A673 (cell line): ENCODE results near the gene FBXO22. TPM values are rescaled to one million over a fixed set of nuclear protein-coding genes. Genes with fewer than 3 reads are reported as not detected.

Experiments
- Bru-seq: library from RNA; stranded (reverse); fragments of 400-500 nt; gene quantifications from one replicate; lab custom pipeline; 2021; lab: Mats Ljungman, UMichigan
- BruChase-seq, 2 experiments: library from RNA; stranded (reverse); fragments of 400-500 nt; gene quantifications; one replicate each; lab custom pipeline; 2021; lab: Mats Ljungman, UMichigan
- BruUV-seq: library from RNA; stranded (reverse); fragments of 400-500 nt; replicated peaks from 2 replicates; lab custom pipeline; 2021; lab: Mats Ljungman, UMichigan
- CTCF ChIA-PET: fragments of 300-600 bp; sonication (Branson Sonifier 250); formaldehyde crosslinking; loops from one replicate; lab custom pipeline; 2022; ENCODE audit warnings: antibody characterized with exemption; lab: Charles Lee
- POLR2A ChIA-PET: fragments of 300-600 bp; sonication (Branson Sonifier 250); formaldehyde crosslinking; loops from one replicate; lab custom pipeline; 2022; ENCODE audit warnings: antibody characterized with exemption; ENCODE audit not compliant: low non-redundant PET; lab: Charles Lee
- DNase-seq: peaks from one replicate; pipeline ENCODE4 v3.0.0-alpha.2; 2015; ENCODE audit warnings: low spot score
- H3K27ac ChIP-seq: fragments of 200-600 bp; sonication (generic); 2 replicates; pipeline ENCODE4 v1.5.1; 2016; ENCODE audit warnings: mixed run types, low read depth, mild to moderate bottlenecking, mixed read lengths, antibody characterized with exemption, low read length; ENCODE audit not compliant: poor library complexity, severe bottlenecking
- H3K27me3 ChIP-seq: fragments of 200-600 bp; sonication (generic); replicated peaks from 2 replicates; pipeline ENCODE4 v1.6.1; 2017; ENCODE audit warnings: mixed run types, low read depth, mild to moderate bottlenecking, mixed read lengths, antibody characterized with exemption, low read length; ENCODE audit not compliant: insufficient read depth, poor library complexity
- H3K36me3 ChIP-seq: fragments of 200-600 bp; sonication (generic); 2 replicates; pipeline ENCODE4 v1.6.1; 2016; ENCODE audit warnings: mixed run types, mild to moderate bottlenecking, mixed read lengths, antibody characterized with exemption, low read length; ENCODE audit not compliant: insufficient read depth, poor library complexity, severe bottlenecking
- H3K4me1 ChIP-seq: fragments of 200-600 bp; sonication (generic); 2 replicates; pipeline ENCODE4 v1.6.1; 2017; ENCODE audit warnings: mixed run types, mild to moderate bottlenecking, mixed read lengths, antibody characterized with exemption, low read length; ENCODE audit not compliant: insufficient read depth, poor library complexity, severe bottlenecking
- H3K4me3 ChIP-seq: fragments of 200-600 bp; sonication (generic); 2 replicates; pipeline ENCODE4 v1.5.1; 2016; ENCODE audit warnings: low read depth, mixed run types, mild to moderate bottlenecking, mixed read lengths, low read length; ENCODE audit not compliant: poor library complexity, severe bottlenecking
- H3K9me3 ChIP-seq: fragments of 200-600 bp; sonication (generic); 2 replicates; pipeline ENCODE4 v1.6.1; 2016; ENCODE audit warnings: mixed run types, low read depth, mild to moderate bottlenecking, mixed read lengths, antibody characterized with exemption, low read length; ENCODE audit not compliant: poor library complexity, severe bottlenecking
- EZH2 ChIP-seq: fragments of 200-600 bp; sonication (generic); IDR thresholded peaks from 2 replicates; pipeline ENCODE4 v1.6.1; 2017; ENCODE audit warnings: borderline replicate concordance, low read depth, mild to moderate bottlenecking, mixed read lengths, antibody characterized with exemption, low read length; ENCODE audit not compliant: poor library complexity, severe bottlenecking
- intact Hi-C: fragments of 100-400 bp; cut with micrococcal nuclease; formaldehyde crosslinking; loops from one replicate; pipeline ENCODE4 v1.10.0; 2022; ENCODE audit not compliant: unreplicated experiment
- long read RNA-seq: library from polyadenylated mRNA; stranded (forward); transcript quantifications from one replicate; pipeline ENCODE4 v2.0.0, GENCODE V29; 2022
- total RNA-seq: library from RNA; stranded (reverse); gene quantifications from 2 replicates; pipeline ENCODE4 v1.2.3, GENCODE V29; 2021
- TF ChIP-seq, protein P1 (sequence below): fragments of 300-800, 200-600 bp; sonication (generic); conservative IDR thresholded peaks from 2 replicates; pipeline ENCODE4 v1.5.1; 2017; ENCODE audit warnings: low read depth, mild to moderate bottlenecking, antibody characterized with exemption, low read length, moderate library complexity, mixed read lengths

Gene FBXO22
- total RNA-seq (59.0 and 67.2 TPM in 2 replicates), Bru-seq, nascent RNA (percentile 88 among the genes with signal in this experiment), BruChase-seq, experiment 1, labeled RNA remaining after a 2-hour chase (percentile 92 among the genes with signal in this experiment), BruChase-seq, experiment 2, labeled RNA remaining after a 6-hour chase (percentile 80 among the genes with signal in this experiment)
- long read RNA-seq, full-length matches to known transcripts = 145 of 155 reads
- long read RNA-seq, partial matches to known transcripts = 3 of 155 reads
- long read RNA-seq, other reads (novel, unspliced or antisense) = 7 of 155 reads

DNA sequence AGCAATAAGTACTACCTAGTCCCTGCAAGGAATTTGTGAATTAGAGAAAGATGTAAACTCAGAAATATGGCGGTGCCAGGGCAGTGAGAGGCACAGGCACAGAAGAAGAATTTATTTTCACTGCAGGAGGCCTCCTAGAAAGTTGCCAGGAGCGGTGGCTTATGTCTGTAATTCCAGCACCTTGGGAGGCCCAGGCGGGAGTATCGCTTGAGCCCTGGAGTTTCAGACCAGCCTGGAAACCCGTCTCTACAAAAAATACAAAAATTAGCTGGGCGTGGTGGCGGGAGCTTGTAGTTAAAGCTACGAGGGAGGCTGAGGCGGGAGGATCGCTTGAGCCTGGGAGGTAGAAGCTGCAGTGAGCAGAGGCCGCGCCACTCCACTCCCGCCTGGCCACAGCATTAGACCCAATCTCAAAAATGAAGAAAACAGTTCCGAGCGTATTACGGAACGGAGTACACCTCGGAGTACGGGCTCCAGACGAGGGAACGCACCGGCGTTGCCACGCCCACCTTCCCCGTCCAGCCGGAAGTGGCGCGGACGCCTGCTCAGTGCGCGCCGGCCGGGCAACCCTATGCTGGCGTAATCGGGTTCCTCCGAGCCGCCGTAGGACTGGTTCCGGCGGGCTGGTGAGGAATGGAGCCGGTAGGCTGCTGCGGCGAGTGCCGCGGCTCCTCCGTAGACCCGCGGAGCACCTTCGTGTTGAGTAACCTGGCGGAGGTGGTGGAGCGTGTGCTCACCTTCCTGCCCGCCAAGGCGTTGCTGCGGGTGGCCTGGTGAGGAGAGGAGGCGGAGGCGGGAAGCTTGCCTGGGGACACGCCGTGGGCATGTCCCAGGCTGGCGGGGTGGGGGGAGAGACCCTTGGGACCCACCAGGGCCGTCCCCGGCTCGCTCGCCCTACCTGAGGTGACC lies at the start of gene FBXO22:
Gene FBXO22, plus strand, starts transcription at position 548 of the 909 bp plus-strand sequence. Its CDS starts 86 bp downstream, at position 634.
- Histone ChIP-seq H3K27ac (peak within 1 kb of the TSS; percentile 93), H3K27me3 (no peaks in the 10 kb centered on the region), H3K4me1 (peaks cover 5% of the 10 kb centered on the region), H3K9me3 (no peaks in the 10 kb centered on the region), H3K36me3 (no peaks in the 10 kb centered on the region), H3K4me3 (peak within 1 kb of the TSS; percentile 98)
- peak; percentile 96 for DNase-seq
- TF ChIP-seq EZH2 = no peak
- ChIA-PET CTCF (interaction anchor here (0.5 to 0.6 kb wide), 2 partner anchors 37 to 1388 kb away, joined by 3 read pairs; no protein-coding TSS in a partner anchor), POLR2A (no interaction called here)
- intact Hi-C loops = no loop called here
- BruUV-seq = TSS peak; percentile 95

DNA sequence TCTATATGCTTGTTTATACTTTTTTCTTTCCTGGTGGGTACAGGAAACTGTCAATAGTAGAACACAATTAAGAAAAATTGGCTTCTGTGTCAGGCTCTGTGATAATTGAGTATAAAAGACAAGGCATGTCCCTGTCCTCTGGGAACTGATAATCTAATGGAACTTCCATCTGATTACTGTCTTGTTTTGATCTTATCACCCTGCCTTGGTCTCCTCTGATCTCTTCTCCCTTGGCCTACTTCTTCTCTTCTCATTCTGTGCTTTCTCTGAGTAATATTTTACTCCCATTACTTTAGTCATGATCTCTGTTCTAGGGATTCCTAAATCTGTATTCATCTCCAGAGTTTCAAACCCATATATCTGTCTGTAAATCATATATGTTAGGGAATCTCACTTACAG lies 45.8 kb upstream of the FBXO22 start:
- Histone ChIP-seq H3K4me1 (no peaks in the 10 kb centered on the region), H3K27me3 (no peaks in the 10 kb centered on the region), H3K36me3 (no peaks in the 10 kb centered on the region), H3K27ac (no peak overlapping the region), H3K9me3 (no peaks in the 10 kb centered on the region), H3K4me3 (no peak overlapping the region)
- no peak for DNase-seq
- CTCF ChIA-PET = no interaction called here
- no peak for TF ChIP-seq EZH2
- TF ChIP-seq, protein P1, sequence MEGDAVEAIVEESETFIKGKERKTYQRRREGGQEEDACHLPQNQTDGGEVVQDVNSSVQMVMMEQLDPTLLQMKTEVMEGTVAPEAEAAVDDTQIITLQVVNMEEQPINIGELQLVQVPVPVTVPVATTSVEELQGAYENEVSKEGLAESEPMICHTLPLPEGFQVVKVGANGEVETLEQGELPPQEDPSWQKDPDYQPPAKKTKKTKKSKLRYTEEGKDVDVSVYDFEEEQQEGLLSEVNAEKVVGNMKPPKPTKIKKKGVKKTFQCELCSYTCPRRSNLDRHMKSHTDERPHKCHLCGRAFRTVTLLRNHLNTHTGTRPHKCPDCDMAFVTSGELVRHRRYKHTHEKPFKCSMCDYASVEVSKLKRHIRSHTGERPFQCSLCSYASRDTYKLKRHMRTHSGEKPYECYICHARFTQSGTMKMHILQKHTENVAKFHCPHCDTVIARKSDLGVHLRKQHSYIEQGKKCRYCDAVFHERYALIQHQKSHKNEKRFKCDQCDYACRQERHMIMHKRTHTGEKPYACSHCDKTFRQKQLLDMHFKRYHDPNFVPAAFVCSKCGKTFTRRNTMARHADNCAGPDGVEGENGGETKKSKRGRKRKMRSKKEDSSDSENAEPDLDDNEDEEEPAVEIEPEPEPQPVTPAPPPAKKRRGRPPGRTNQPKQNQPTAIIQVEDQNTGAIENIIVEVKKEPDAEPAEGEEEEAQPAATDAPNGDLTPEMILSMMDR = no peak
- intact Hi-C loops = no loop called here
- POLR2A ChIA-PET = no interaction called here
- no TSS peak for BruUV-seq

DNA sequence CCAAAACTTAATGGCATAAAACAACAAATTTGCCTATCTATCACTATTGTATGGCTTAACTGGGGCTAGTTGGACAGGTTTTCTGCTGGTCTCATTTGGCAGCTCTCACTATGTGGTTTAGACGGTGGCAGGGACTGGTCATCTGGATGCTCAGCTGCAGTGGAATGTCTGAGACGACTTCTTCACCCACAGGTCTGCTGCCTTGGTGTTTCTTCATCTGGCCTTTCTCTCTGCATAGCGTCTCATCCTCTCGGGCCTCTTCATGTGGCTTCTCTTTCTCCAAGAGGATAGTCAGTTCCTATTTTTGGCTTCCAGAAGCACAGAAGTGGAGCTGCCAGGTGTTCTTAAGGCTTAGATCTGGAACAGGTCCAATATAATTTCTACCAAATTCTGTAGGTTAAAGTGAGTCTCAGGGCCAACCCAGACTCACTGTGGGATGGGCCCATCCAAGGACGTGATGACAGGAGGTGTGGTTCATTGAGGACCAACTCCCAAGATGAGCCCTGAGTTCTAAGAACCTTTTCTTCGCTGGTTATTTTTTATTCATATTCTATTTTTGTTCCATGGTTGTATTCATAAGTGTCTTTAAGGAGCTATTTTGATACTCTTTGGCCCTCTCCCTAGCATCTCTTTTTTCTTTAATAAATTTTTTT lies 41.8 kb upstream of the FBXO22 start:
- Histone ChIP-seq H3K4me3 (no peak overlapping the region), H3K9me3 (no peaks in the 10 kb centered on the region), H3K27ac (no peak overlapping the region), H3K27me3 (no peaks in the 10 kb centered on the region), H3K4me1 (no peaks in the 10 kb centered on the region), H3K36me3 (no peaks in the 10 kb centered on the region)
- no TSS peak for BruUV-seq
- POLR2A ChIA-PET = interaction anchor here (0.6 to 0.7 kb wide), 2 partner anchors 95 to 108 kb away, joined by 3 read pairs; no protein-coding TSS in a partner anchor
- intact Hi-C loops = no loop called here
- CTCF ChIA-PET = no interaction called here
- no peak for TF ChIP-seq EZH2
- TF ChIP-seq, protein P1 = no peak
- no peak for DNase-seq
